A549 (cell line): ENCODE measurements around the gene ABLIM1.

Source experiments
- KDM1A ChIP-seq: fragments of 200-600 bp; sonication (generic); IDR thresholded peaks from 2 replicates; pipeline ENCODE4 v1.6.1; 2016; ENCODE audit warnings: low read depth, mild to moderate bottlenecking
- MAFK ChIP-seq: fragments of 450-650 bp; IDR thresholded peaks from 2 replicates; pipeline ENCODE4 v1.6.1; 2014; ENCODE audit not compliant: partially characterized antibody
- MYC ChIP-seq: IDR thresholded peaks from 2 replicates; pipeline ENCODE4 v1.6.1; 2012; ENCODE audit warnings: mild to moderate bottlenecking, inconsistent platforms, low read length, improper control_type of control experiment, borderline replicate concordance
- POLR2A ChIP-seq: IDR thresholded peaks from 2 replicates; pipeline ENCODE4 v1.6.1; 2012; ENCODE audit warnings: mild to moderate bottlenecking, low read length
- RCOR1 ChIP-seq: fragments of 150-350 bp; IDR thresholded peaks from 2 replicates; pipeline ENCODE4 v1.6.1; 2014; ENCODE audit warnings: antibody characterized with exemption, low read length, low read depth
- RFX5 ChIP-seq: fragments of 450-650 bp; IDR thresholded peaks from 2 replicates; pipeline ENCODE4 v1.7.1; 2014; ENCODE audit warnings: antibody characterized with exemption, mild to moderate bottlenecking, moderate library complexity
- ZFP36 ChIP-seq: fragments of 450-650 bp; IDR thresholded peaks from 2 replicates; pipeline ENCODE4 v1.6.1; 2014; ENCODE audit warnings: borderline replicate concordance; ENCODE audit not compliant: partially characterized antibody
- TF ChIP-seq, protein P1 (sequence below): fragments of >200 bp; sonication (Bioruptor Twin); formaldehyde crosslinking; IDR thresholded peaks from 3 replicates; pipeline ENCODE4 v1.5.1; 2016
- TF ChIP-seq, protein P2 (sequence below): fragments of 200-600 bp; sonication (generic); IDR thresholded peaks from 2 replicates; pipeline ENCODE4 v1.6.1; 2016; ENCODE audit warnings: antibody characterized with exemption, mild to moderate bottlenecking, moderate library complexity

DNA sequence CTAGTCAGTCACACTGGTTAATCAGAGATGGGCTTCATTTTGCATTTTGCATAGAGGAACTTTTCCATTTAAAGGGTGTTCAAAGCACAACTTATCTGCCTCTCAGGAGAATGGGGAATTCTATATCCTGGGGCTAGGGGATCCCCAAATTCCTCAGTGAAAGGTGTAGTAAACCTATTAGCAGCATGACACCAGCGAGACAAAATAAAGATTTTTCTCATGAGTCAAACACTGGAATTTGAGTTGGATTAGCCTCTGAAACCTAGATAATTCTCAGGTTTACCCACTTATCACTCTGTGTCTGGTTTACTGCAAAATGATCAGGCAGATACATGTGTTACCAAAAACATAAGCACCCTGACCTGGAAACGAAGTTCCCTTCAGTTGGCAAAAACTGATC, 255.8 kb downstream of the ABLIM1 start:
- no peak for TF ChIP-seq MYC
- TF ChIP-seq RCOR1 = no peak
- TF ChIP-seq, protein P1, sequence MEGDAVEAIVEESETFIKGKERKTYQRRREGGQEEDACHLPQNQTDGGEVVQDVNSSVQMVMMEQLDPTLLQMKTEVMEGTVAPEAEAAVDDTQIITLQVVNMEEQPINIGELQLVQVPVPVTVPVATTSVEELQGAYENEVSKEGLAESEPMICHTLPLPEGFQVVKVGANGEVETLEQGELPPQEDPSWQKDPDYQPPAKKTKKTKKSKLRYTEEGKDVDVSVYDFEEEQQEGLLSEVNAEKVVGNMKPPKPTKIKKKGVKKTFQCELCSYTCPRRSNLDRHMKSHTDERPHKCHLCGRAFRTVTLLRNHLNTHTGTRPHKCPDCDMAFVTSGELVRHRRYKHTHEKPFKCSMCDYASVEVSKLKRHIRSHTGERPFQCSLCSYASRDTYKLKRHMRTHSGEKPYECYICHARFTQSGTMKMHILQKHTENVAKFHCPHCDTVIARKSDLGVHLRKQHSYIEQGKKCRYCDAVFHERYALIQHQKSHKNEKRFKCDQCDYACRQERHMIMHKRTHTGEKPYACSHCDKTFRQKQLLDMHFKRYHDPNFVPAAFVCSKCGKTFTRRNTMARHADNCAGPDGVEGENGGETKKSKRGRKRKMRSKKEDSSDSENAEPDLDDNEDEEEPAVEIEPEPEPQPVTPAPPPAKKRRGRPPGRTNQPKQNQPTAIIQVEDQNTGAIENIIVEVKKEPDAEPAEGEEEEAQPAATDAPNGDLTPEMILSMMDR = no peak
- TF ChIP-seq, protein P2, sequence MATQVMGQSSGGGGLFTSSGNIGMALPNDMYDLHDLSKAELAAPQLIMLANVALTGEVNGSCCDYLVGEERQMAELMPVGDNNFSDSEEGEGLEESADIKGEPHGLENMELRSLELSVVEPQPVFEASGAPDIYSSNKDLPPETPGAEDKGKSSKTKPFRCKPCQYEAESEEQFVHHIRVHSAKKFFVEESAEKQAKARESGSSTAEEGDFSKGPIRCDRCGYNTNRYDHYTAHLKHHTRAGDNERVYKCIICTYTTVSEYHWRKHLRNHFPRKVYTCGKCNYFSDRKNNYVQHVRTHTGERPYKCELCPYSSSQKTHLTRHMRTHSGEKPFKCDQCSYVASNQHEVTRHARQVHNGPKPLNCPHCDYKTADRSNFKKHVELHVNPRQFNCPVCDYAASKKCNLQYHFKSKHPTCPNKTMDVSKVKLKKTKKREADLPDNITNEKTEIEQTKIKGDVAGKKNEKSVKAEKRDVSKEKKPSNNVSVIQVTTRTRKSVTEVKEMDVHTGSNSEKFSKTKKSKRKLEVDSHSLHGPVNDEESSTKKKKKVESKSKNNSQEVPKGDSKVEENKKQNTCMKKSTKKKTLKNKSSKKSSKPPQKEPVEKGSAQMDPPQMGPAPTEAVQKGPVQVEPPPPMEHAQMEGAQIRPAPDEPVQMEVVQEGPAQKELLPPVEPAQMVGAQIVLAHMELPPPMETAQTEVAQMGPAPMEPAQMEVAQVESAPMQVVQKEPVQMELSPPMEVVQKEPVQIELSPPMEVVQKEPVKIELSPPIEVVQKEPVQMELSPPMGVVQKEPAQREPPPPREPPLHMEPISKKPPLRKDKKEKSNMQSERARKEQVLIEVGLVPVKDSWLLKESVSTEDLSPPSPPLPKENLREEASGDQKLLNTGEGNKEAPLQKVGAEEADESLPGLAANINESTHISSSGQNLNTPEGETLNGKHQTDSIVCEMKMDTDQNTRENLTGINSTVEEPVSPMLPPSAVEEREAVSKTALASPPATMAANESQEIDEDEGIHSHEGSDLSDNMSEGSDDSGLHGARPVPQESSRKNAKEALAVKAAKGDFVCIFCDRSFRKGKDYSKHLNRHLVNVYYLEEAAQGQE = no peak
- no peak for TF ChIP-seq RFX5
- TF ChIP-seq POLR2A = no peak
- no peak for TF ChIP-seq KDM1A
- TF ChIP-seq MAFK = no peak
- TF ChIP-seq ZFP36 = no peak
